Measurements from ENCODE around the gene NCAPH2. TPM values are rescaled to one million over a fixed set of nuclear protein-coding genes. Genes with fewer than 3 reads are reported as not detected.
A peak's percentile ranks its signal among the peaks of the same experiment; 100 is the strongest.

NCAPH2 gene
- total RNA-seq, 2 experiments from 2014 or later = 184 to 185 TPM

GRCh38 chr22:50502096-50502495 lies 5.9 kb upstream of the NCAPH2 start:
- no peak for TF ChIP-seq CTCF (IDR thresholded peaks at IDR 0.05)
- Mint-ChIP-seq H3K9me3 (no peaks in the 10 kb centered on the region), H3K4me3 (peak overlapping the region; percentile 30), H3K27me3 (no peaks in the 10 kb centered on the region), H3K27ac (no peak overlapping the region), H3K4me1 (ENCODE audit: low read depth) (peaks cover 10% of the 10 kb centered on the region), H3K36me3 (ENCODE audit: low read depth) (peaks cover 6% of the 10 kb centered on the region)
- ChIA-PET CTCF (no interaction called here), POLR2A (no interaction called here)
- peaks cover 30% of the 10 kb centered on the region for H3K4me1 ChIP-seq (ENCODE audit: insufficient read depth, low read length)
- ATAC-seq (ENCODE audit: poor library complexity) (no peak), DNase-seq (peak in 1 of 14 experiments; percentile 20)
- no peaks in the 10 kb centered on the region for H3K9me3 ChIP-seq (ENCODE audit: control insufficient read depth in 1 of 2, insufficient read depth in 1 of 2, low read length in 2 of 2)
- H3K27ac ChIP-seq (ENCODE audit: low read depth in 1 of 2, low read length in 2 of 2) = no peak overlapping the region
- H3K27me3 ChIP-seq (ENCODE audit: control insufficient read depth in 1 of 2, insufficient read depth in 2 of 2, low read length in 2 of 2) = no peaks in the 10 kb centered on the region
- peaks cover 37% of the 10 kb centered on the region for H3K36me3 ChIP-seq (ENCODE audit: insufficient read depth, low read length)
- intact Hi-C loops (cut with DNase I, micrococcal nuclease) = loop anchor here in 1 of 2 experiments (10.0 kb wide), 1 partner anchor 157 kb away; the partner anchor contains the start of gene PPP6R2
- no peak overlapping the region for H3K4me3 ChIP-seq (ENCODE audit: low read length)

- intact Hi-C loops (cut with DNase I, micrococcal nuclease) = loop anchor here in 1 of 2 experiments (10.0 kb wide), 1 partner anchor 158 kb away; the partner anchor contains the start of gene PPP6R2
- Histone ChIP-seq H3K27me3 (ENCODE audit: control insufficient read depth in 1 of 2, insufficient read depth in 2 of 2, low read length in 2 of 2) (no peaks in the 10 kb centered on the region), H3K36me3 (ENCODE audit: insufficient read depth, low read length) (peaks cover 37% of the 10 kb centered on the region), H3K4me3 (ENCODE audit: low read length) (no peak overlapping the region), H3K4me1 (ENCODE audit: insufficient read depth, low read length) (peaks cover 32% of the 10 kb centered on the region), H3K9me3 (ENCODE audit: control insufficient read depth in 1 of 2, insufficient read depth in 1 of 2, low read length in 2 of 2) (no peaks in the 10 kb centered on the region), H3K27ac (ENCODE audit: low read depth in 1 of 2, low read length in 2 of 2) (no peak overlapping the region)
- no peak for TF ChIP-seq CTCF (IDR thresholded peaks at IDR 0.05)
- DNase-seq (peak in 1 of 14 experiments; percentile 26), ATAC-seq (ENCODE audit: poor library complexity) (no peak)
- no peaks in the 10 kb centered on the region for H3K9me3 Mint-ChIP-seq
- no peaks in the 10 kb centered on the region for H3K27me3 Mint-ChIP-seq
- H3K27ac Mint-ChIP-seq = no peak overlapping the region
- H3K4me1 Mint-ChIP-seq (ENCODE audit: low read depth) = peaks cover 14% of the 10 kb centered on the region
- POLR2A ChIA-PET = interaction anchor here (1.5 kb wide), 1 partner anchor 25 kb away, joined by 4 read pairs; no protein-coding TSS in a partner anchor
- no peak overlapping the region for H3K4me3 Mint-ChIP-seq
- peaks cover 11% of the 10 kb centered on the region for H3K36me3 Mint-ChIP-seq (ENCODE audit: low read depth)
- CTCF ChIA-PET = interaction anchor here (1.3 kb wide), 1 partner anchor 23 kb away, joined by 4 read pairs; the partner anchor contains the start of gene SCO2
Observed at GRCh38 chr22:50502628-50503474, 5.2 kb upstream of the NCAPH2 start.

GRCh38 chr22:50503475-50504145 lies 4.4 kb upstream of the NCAPH2 start:
- peaks cover 37% of the 10 kb centered on the region for H3K36me3 ChIP-seq (ENCODE audit: insufficient read depth, low read length)
- intact Hi-C loops (cut with DNase I, micrococcal nuclease) = loop anchor here in 1 of 2 experiments (10.0 kb wide), 1 partner anchor 159 kb away; the partner anchor contains the start of gene PPP6R2
- H3K4me1 Mint-ChIP-seq (ENCODE audit: low read depth) = peaks cover 11% of the 10 kb centered on the region
- ChIA-PET POLR2A (interaction anchor here (1.5 kb wide), 1 partner anchor 24 kb away, joined by 4 read pairs; no protein-coding TSS in a partner anchor), CTCF (interaction anchor here (1.3 kb wide), 1 partner anchor 22 kb away, joined by 4 read pairs; the partner anchor contains the start of gene SCO2)
- no peak overlapping the region for H3K4me3 ChIP-seq (ENCODE audit: low read length)
- ATAC-seq (ENCODE audit: poor library complexity) (no peak), DNase-seq (peak in 3 of 14 experiments; percentile 25 to 51 (median 27))
- H3K27me3 Mint-ChIP-seq = no peaks in the 10 kb centered on the region
- no peak overlapping the region for H3K27ac Mint-ChIP-seq
- no peak overlapping the region for H3K4me3 Mint-ChIP-seq
- no peak for TF ChIP-seq CTCF (IDR thresholded peaks at IDR 0.05)
- peaks cover 15% of the 10 kb centered on the region for H3K36me3 Mint-ChIP-seq (ENCODE audit: low read depth)
- peaks cover 31% of the 10 kb centered on the region for H3K4me1 ChIP-seq (ENCODE audit: insufficient read depth, low read length)
- no peak overlapping the region for H3K27ac ChIP-seq (ENCODE audit: low read depth in 1 of 2, low read length in 2 of 2)
- H3K9me3 ChIP-seq (ENCODE audit: control insufficient read depth in 1 of 2, insufficient read depth in 1 of 2, low read length in 2 of 2) = no peaks in the 10 kb centered on the region
- no peaks in the 10 kb centered on the region for H3K27me3 ChIP-seq (ENCODE audit: control insufficient read depth in 1 of 2, insufficient read depth in 2 of 2, low read length in 2 of 2)
- no peaks in the 10 kb centered on the region for H3K9me3 Mint-ChIP-seq
